Smooth muscle cell (in vitro differentiated cells): ENCODE data around the gene EIF5AL1. TPM values are rescaled to one million over a fixed set of nuclear protein-coding genes. Genes with fewer than 3 reads are reported as not detected.

Source experiments
- DNase-seq: peaks from one replicate; lab custom pipeline; 2025; ENCODE audit not compliant: unreplicated experiment; lab: John Stamatoyannopoulos, UW
- H2AFZ ChIP-seq: fragments of 200-600 bp; sonication (generic); 2 replicates; pipeline ENCODE4 v1.6.0; 2016; ENCODE audit warnings: antibody characterized with exemption, low read depth, mild to moderate bottlenecking
- H3F3A ChIP-seq: fragments of 200-600 bp; sonication (generic); 2 replicates; pipeline ENCODE4 v1.6.0; 2017; ENCODE audit warnings: antibody characterized with exemption, low read depth
- H3K27ac ChIP-seq: fragments of 200-600 bp; sonication (generic); 2 replicates; pipeline ENCODE4 v1.5.1; 2016; ENCODE audit warnings: low read depth, mild to moderate bottlenecking
- H3K27me3 ChIP-seq: fragments of 200-600 bp; sonication (generic); 2 replicates; pipeline ENCODE4 v1.6.1; 2016; ENCODE audit warnings: low read depth, mild to moderate bottlenecking
- H3K36me3 ChIP-seq: fragments of 200-600 bp; sonication (generic); 2 replicates; pipeline ENCODE4 v1.5.1; 2016; ENCODE audit warnings: low read depth
- H3K4me1 ChIP-seq: fragments of 200-600 bp; sonication (generic); 2 replicates; pipeline ENCODE4 v1.5.1; 2016; ENCODE audit warnings: low read depth
- H3K4me2 ChIP-seq: fragments of 200-600 bp; sonication (generic); 2 replicates; pipeline ENCODE4 v1.6.0; 2016; ENCODE audit warnings: mild to moderate bottlenecking
- H3K4me3 ChIP-seq: fragments of 200-600 bp; sonication (generic); 2 replicates; pipeline ENCODE4 v1.5.1; 2016; ENCODE audit warnings: mild to moderate bottlenecking
- H3K79me2 ChIP-seq: fragments of 200-600 bp; sonication (generic); 2 replicates; pipeline ENCODE4 v1.6.0; 2016; ENCODE audit warnings: low read depth, mild to moderate bottlenecking
- H3K9ac ChIP-seq: fragments of 200-600 bp; sonication (generic); 2 replicates; pipeline ENCODE4 v1.6.0; 2016; ENCODE audit warnings: low read depth
- H3K9me3 ChIP-seq: fragments of 200-600 bp; sonication (generic); replicated peaks from 2 replicates; pipeline ENCODE4 v1.5.1; 2016; ENCODE audit warnings: low read depth
- H4K20me1 ChIP-seq: fragments of 200-600 bp; sonication (generic); 2 replicates; pipeline ENCODE4 v1.6.0; 2016; ENCODE audit warnings: low read depth
- WGBS: methylation state at CpG from one replicate; pipeline ENCODE4 v1.1.7; 2016; ENCODE audit warnings: low lambda C conversion rate; 5-methylcytosine and 5-hydroxymethylcytosine counted together
- polyA plus RNA-seq: library from polyadenylated mRNA; unstranded; fragments of >200 nt; fragmentation: Nextera tagmentation; extraction: Ambion mirVana; gene quantifications from 2 replicates; pipeline ENCODE4 v1.2.1, GENCODE V29; 2016
- total RNA-seq: library from RNA; depleted of rRNA; stranded (reverse); fragments of >200 nt; gene quantifications from 2 replicates; pipeline ENCODE4 v1.2.3, GENCODE V29; 2014
- TF ChIP-seq, protein P1 (sequence below): fragments of 200-600 bp; sonication (generic); IDR thresholded peaks from 2 replicates; pipeline ENCODE4 v1.5.1; 2017; ENCODE audit warnings: borderline replicate concordance, mild to moderate bottlenecking, antibody characterized with exemption; ENCODE audit not compliant: insufficient read depth, poor library complexity, severe bottlenecking

Gene EIF5AL1
- total and polyA plus RNA-seq, 2 experiments from 2014 or later, result 0.49 to 1.6 TPM

DNA sequence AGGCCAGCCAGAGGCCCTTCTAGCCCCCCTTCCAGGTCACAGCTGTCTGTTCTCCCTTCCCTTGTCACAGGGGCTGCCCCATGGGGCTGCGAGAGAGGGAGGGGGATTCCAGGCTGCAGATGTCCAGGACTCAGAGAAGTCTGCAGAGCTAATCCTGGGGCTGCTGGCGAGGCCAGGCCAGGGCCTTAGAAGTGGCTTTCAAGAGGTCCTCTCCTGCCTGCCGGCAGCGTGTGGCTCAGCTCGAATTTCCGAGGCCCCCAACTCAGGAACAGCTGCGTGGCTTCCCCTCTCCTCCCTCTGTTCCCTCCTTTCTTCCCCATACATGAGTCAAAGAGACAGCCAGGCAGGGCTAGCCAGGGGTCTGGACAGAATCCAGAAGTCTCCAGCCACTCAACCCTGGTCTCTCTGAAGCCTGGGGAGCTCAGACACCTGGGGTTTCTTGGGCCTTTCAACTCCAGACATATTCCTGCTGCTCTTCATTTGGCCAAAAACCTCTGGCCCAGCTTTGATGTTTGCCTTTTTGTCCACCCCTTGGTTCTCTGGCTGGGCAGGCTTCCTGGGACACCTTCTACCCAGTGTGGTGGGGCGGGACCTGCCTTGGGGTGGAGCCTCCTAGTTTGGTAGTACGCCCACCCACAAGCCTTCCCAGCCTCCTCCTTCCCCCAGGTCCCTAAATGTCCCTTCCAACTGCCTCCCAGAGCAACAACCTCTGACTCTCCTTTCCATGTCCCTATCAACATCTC is 21.8 kb upstream of the EIF5AL1 start:
- H3K36me3 ChIP-seq, result no peaks in the 10 kb centered on the region
- H3K79me2 ChIP-seq, result no peaks in the 10 kb centered on the region
- no peak for DNase-seq
- H4K20me1 ChIP-seq, result no peaks in the 10 kb centered on the region
- H3K27me3 ChIP-seq, result no peaks in the 10 kb centered on the region
- no peak overlapping the region for H3K4me3 ChIP-seq
- 30% methylated on average over 9 of the region's 9 CpGs for WGBS
- H3K9me3 ChIP-seq, result no peaks in the 10 kb centered on the region
- H3K4me2 ChIP-seq, result peak overlapping the region; percentile 48
- H3F3A ChIP-seq, result peaks cover 9% of the 10 kb centered on the region
- peak overlapping the region; percentile 14 for H3K9ac ChIP-seq
- peak overlapping the region; percentile 64 for H3K27ac ChIP-seq
- TF ChIP-seq, protein P1, sequence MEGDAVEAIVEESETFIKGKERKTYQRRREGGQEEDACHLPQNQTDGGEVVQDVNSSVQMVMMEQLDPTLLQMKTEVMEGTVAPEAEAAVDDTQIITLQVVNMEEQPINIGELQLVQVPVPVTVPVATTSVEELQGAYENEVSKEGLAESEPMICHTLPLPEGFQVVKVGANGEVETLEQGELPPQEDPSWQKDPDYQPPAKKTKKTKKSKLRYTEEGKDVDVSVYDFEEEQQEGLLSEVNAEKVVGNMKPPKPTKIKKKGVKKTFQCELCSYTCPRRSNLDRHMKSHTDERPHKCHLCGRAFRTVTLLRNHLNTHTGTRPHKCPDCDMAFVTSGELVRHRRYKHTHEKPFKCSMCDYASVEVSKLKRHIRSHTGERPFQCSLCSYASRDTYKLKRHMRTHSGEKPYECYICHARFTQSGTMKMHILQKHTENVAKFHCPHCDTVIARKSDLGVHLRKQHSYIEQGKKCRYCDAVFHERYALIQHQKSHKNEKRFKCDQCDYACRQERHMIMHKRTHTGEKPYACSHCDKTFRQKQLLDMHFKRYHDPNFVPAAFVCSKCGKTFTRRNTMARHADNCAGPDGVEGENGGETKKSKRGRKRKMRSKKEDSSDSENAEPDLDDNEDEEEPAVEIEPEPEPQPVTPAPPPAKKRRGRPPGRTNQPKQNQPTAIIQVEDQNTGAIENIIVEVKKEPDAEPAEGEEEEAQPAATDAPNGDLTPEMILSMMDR, result no peak
- peak overlapping the region; percentile 62 for H2AFZ ChIP-seq
- H3K4me1 ChIP-seq, result peaks cover 7% of the 10 kb centered on the region

- DNase-seq, result no peak
- H3K4me3 ChIP-seq, result no peak overlapping the region
- H4K20me1 ChIP-seq, result no peaks in the 10 kb centered on the region
These were observed 21.0 kb upstream of the EIF5AL1 start for GRCh38 chr10:79491143-79491835.

DNA sequence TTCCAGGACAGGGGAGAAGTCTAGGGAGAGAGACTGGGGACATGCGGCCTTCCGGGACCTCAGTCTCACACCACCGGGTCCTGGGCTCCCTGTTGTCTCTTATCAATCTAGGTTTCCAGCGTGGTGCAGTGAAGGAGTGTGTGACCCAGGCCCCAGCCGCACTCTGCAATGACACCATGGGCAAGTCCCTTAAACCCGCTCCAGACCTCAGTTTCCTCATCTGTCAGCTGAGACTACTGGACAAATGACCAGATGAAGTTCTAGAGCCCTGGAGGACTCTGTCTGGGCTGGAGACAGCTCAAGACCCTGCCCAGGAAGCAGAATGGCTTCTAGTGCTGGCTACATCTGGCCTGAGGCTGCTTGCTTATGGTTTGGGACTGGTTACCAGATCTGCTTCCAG is 20.1 kb upstream of the EIF5AL1 start:
- Histone ChIP-seq H3K4me1 (peaks cover 7% of the 10 kb centered on the region), H3K9me3 (no peaks in the 10 kb centered on the region), H3K27ac (no peak overlapping the region), H3K27me3 (no peaks in the 10 kb centered on the region), H3K79me2 (no peaks in the 10 kb centered on the region), H3K36me3 (no peaks in the 10 kb centered on the region), H3K9ac (no peak overlapping the region), H2AFZ (no peak overlapping the region), H3F3A (peaks cover 6% of the 10 kb centered on the region), H3K4me2 (no peak overlapping the region), H3K4me3 (no peak overlapping the region), H4K20me1 (no peaks in the 10 kb centered on the region)
- DNase-seq, result no peak
- TF ChIP-seq, protein P1, result no peak
- 96% methylated on average over 6 of the region's 6 CpGs for WGBS

More at GRCh38 chr10:79491143-79491835, 21.0 kb upstream of the EIF5AL1 start:
- no peak overlapping the region for H3K9ac ChIP-seq
- H3K79me2 ChIP-seq, result no peaks in the 10 kb centered on the region
- H3K4me1 ChIP-seq, result peaks cover 7% of the 10 kb centered on the region
- peak overlapping the region; percentile 64 for H3K27ac ChIP-seq
- WGBS, result 75% methylated on average over 6 of the region's 6 CpGs
- peak overlapping the region; percentile 48 for H3K4me2 ChIP-seq
- no peaks in the 10 kb centered on the region for H3K36me3 ChIP-seq
- H2AFZ ChIP-seq, result peak overlapping the region; percentile 62
- H3K27me3 ChIP-seq, result no peaks in the 10 kb centered on the region
- TF ChIP-seq, protein P1, result no peak
- H3F3A ChIP-seq, result peaks cover 9% of the 10 kb centered on the region
- no peaks in the 10 kb centered on the region for H3K9me3 ChIP-seq
